NCI-H226 (cell line): ENCODE results near the gene TTLL13.
A peak's percentile ranks its signal among the peaks of the same experiment; 100 is the strongest.
"Not testable (repeated sequence)": the region's sequence is repeated elsewhere in the genome, so short reads cannot be mapped to it uniquely, and the experiment has no call there.

ENCODE experiments used
- DNase-seq: peaks from one replicate; pipeline ENCODE4 v3.0.0-alpha.2; 2015

The TTLL13 gene

GRCh38 chr15:90291679-90292356 is 42.5 kb downstream of the TTLL13 start:
- peak; percentile 86 for DNase-seq

GRCh38 chr15:90293040-90293810 is 43.9 kb downstream of the TTLL13 start:
- peak; percentile 68 for DNase-seq

- no peak for DNase-seq
These were observed 44.8 kb downstream of the TTLL13 start for GRCh38 chr15:90294159-90294558.

- DNase-seq: no peak
These were observed 45.4 kb downstream of the TTLL13 start for GRCh38 chr15:90294601-90295269.

DNA sequence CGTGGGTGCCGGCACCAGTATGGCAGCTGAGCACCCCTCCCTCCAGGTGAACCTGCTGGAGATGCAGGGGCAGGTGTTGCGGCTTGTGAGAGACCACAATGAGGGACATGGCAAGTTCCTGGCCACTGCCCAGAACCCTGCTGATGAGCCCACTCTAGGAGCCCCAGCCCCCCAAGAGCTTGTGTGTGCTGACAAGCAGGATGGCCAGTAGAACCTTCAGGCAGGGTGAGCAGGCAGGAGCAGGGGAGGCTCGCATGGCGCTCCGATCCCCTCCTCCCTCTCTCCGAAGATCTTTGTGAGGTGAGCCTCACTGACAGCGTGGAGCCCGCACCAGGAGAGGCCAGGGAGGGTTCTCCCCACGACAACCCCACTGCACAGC is 45.9 kb downstream of the TTLL13 start:
- DNase-seq: no peak

GRCh38 chr15:90296316-90296884 is 47.0 kb downstream of the TTLL13 start:
- DNase-seq: not testable (repeated sequence)

DNA sequence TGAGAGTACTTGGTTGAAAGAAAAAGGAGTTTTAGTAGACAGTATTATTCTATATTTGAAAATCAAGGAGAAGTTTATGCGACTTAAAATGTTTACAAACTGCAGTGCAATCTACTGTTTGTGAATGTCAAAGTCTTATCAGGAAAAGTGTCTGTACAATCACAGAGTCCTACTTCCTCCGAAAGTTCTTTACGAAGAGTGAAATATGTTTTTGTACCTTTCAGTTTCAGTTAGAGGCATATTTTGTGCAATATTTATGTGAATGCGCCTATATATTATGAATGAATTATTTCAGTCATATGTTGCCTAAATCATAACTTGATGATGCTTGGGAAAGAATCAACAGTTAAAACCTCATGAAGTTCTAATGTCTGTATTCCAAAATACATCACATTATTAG is 47.7 kb downstream of the TTLL13 start:
- DNase-seq: no peak

- no peak for DNase-seq
These were observed 51.2 kb downstream of the TTLL13 start for GRCh38 chr15:90300541-90300940.

- peak; percentile 34 for DNase-seq
These were observed 51.8 kb downstream of the TTLL13 start for GRCh38 chr15:90300988-90301706.

- no peak for DNase-seq
These were observed 52.4 kb downstream of the TTLL13 start for GRCh38 chr15:90301707-90302300.

DNA sequence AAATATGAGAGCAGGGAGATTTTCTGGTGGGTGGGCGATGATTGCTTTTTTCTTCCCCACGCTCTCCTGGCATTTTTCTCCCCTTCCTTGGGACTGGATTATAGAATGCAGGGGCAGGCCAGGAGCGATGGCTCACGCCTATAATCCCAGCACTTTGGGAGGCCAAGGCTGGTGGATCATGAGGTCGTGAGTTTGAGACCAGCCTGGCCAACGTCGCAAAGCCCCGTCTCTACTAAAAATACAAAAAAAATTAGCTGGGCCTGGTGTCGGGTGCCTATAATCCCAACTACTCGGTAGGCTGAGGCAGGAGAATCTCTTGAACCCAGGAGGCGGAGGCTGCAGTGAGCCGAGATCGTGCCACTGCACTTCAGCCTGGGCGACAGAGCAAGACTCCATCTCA is 56.0 kb downstream of the TTLL13 start:
- DNase-seq: not testable (repeated sequence)

GRCh38 chr15:90305932-90306331 is 56.6 kb downstream of the TTLL13 start:
- DNase-seq: no peak

GRCh38 chr15:90306560-90306959 is 57.2 kb downstream of the TTLL13 start:
- DNase-seq: no peak

GRCh38 chr15:90307661-90308060 is 58.3 kb downstream of the TTLL13 start:
- DNase-seq: no peak

DNA sequence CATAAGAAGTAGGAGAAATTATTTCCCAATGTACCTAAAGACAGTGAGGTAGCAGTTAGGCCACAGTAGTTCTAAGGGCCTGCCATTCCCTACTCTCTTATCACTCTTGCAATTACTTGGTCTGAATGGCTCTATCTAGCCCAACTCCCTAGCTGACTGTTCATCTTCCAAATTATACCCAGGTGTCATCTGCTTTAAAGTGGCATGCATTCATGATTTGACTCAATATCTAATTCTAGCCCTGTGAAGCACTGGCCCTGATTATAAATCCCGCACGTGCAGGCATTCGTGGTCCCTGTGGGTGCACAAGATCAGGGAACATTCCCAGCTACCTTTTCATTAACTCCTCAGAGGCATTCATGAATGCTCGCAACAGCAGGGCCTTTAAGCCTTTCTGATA is 59.7 kb downstream of the TTLL13 start:
- no peak for DNase-seq
